NCI-H146 treated with DMSO at 0.1 percent for 48 hours (cell line): ENCODE results near the gene PUDP.
"Not testable (repeated sequence)": the region's sequence is repeated elsewhere in the genome, so short reads cannot be mapped to it uniquely, and the experiment has no call there.

Experiments used
- DNase-seq: peaks from one replicate; lab custom pipeline; 2025; ENCODE audit not compliant: unreplicated experiment; lab: John Stamatoyannopoulos, UW

The PUDP gene

DNA sequence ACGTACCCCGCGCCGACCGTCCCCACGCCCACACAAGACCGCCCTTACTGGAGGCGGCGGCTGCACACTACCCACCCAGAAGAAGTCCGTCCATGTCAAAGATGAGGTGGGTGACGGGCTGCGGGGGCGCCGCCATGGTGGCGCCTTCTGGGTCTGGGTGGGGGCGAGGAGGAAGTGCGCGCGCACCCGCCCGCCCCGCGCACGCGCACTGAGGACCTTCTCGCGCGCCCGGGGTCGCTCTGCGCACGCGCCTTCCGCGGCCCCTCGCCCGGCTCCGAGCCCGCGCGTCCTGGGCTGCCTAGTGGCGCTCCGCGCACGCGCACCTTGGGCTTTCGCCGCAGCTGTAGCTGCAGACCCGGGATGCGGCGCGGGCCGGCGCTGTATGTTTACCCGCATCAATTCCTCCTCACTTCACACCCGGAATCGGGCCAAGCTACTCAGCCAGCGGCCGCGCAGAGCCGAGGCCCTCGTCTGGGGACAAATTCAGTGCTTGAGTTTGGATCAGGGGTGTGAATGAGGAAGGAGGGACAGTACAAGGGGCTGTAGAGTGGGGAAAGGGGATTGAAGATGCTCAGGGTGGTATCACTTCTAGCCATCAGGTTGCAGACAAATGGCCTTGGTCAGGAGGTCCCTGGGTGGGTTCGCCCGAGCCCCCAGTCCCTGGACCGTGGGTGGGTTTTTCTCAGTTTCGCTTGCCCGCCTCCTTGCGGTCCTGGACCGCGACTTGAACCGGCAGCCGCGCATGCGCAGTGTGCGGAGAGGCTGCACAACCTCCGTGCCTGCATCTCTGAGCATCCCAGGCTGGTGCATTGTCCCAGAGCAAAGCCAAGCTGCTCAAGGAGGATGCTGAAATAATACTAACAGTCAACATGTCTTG, at the start of gene PUDP:
Gene PUDP, minus strand, starts transcription at position 176 of the 877 bp plus-strand sequence. Its CDS starts 40 bp downstream, at position 136.
- peak; percentile 48 for DNase-seq

DNA sequence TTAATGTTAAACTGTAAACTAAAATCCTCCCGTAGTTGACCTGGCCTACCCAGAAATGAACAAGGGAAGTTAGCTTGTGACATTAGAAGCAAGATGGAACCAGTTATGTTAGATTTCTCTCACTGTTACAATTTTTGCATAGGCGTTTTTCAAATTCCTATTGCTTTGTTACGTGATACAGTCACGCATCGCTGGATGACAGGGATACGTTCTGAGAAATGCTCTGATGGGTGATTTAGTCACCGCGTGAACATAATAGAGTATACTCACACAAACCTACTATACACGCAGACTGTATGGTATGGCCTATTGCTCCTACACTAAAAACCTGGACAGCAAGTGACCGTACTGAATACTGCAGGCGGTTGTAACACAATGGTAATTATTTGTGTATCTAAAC, 46.7 kb upstream of the PUDP start:
- no peak for DNase-seq

GRCh38 chrX:7192871-7193270, 44.9 kb upstream of the PUDP start:
- DNase-seq: no peak

GRCh38 chrX:7191681-7192110, 43.7 kb upstream of the PUDP start:
- DNase-seq: no peak

DNA sequence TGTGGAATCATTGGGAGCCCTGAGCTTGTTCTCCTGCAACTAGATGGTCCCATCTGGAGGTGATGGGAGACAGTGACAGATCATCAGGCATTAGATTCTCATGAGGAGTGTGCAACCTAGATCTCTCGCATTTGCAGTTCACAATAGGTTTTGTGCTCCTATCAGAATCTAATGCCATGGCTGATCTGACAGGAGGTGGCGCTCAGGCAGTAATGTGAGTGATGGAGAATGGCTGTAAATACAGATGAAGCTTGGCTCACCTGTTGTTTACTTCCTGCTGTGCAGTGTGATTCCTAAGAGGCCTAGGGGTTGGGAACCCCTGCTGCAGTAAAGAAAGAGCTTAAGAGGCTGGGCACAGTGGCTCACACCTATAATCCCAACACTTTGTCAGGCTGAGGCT, 42.2 kb upstream of the PUDP start:
- DNase-seq: no peak

DNA sequence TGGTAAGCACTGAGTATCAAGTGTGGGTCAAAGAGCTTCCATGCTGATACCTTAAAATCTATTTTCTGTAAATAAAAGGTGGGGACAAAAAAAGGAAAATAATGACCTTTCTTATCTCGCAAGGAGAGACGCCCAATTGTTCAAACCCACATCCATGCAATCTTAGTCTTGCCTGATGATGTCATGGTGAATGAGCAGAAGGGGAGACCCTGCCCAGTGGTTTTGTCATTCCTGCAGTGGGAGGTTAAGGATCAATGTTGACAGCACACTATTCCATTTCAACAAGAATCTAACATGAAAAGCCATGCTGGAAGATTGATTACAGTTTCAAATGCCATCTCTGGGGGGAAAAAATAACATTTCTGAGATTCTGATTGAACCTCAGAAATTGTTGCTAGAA, 40.7 kb upstream of the PUDP start:
- no peak for DNase-seq

- no peak for DNase-seq
Observed at GRCh38 chrX:7184816-7185215, 36.9 kb upstream of the PUDP start.

DNA sequence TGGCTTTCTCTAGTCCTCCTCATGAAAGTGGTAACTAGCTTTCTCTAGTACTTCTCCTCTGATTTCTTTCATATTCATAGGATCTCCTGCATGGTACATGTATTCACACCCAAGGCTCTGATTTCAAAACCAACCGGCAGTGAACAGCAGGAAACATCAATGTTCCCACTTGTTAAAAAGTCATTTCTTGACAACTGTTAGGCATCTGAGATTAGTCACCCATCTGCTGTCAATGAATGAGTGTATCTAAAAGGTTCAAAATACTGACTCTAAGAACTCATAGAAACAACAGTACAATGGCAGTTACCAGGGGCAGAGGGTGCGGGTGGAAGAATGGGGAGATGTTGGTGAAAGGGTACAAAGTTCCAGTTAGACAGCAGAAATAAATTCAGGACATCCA, 31.5 kb upstream of the PUDP start:
- no peak for DNase-seq

- not testable (repeated sequence) for DNase-seq
Observed at GRCh38 chrX:7178859-7179258, 30.9 kb upstream of the PUDP start.

- no peak for DNase-seq
Observed at GRCh38 chrX:7170898-7171297, 22.9 kb upstream of the PUDP start.

DNA sequence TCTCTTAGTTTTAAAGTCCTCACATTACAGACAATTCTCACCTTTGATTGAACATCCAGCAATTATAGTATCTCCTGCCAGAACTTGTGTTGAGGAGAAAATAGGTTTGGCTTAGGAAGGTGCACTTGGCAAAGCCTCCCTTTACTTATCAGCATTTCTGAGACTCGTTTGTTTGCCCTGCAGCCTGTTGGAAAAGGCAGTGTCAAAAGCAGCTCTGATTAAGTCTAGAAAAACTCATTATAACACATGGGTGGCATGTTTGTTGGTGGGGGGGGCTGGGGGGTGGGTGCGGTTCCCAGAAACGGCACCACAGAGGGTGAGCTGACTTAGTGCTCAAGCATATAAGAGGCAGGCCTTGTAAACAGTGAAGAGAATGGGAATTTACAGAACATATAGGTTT, 21.7 kb upstream of the PUDP start:
- no peak for DNase-seq

GRCh38 chrX:7168371-7168770, 20.4 kb upstream of the PUDP start:
- no peak for DNase-seq

DNA sequence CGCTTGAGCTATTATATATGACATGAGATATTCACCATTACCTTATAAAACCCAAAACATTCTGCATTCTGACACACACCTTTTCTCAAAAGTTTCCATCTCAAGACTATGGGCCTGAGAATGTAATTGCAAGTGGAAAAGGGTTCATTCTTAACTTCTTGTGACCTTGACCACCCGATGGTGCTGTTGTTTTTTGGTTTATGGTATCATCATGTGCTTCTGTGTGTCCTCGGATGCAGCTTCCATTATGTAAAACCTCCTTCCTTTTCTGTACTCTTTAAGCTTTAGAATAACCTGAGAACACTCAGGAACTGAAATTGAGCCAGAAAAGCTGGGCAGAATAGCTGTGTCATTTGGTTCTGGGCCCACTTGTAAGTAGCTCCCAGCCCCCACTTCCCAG, 16.2 kb upstream of the PUDP start:
- no peak for DNase-seq

DNA sequence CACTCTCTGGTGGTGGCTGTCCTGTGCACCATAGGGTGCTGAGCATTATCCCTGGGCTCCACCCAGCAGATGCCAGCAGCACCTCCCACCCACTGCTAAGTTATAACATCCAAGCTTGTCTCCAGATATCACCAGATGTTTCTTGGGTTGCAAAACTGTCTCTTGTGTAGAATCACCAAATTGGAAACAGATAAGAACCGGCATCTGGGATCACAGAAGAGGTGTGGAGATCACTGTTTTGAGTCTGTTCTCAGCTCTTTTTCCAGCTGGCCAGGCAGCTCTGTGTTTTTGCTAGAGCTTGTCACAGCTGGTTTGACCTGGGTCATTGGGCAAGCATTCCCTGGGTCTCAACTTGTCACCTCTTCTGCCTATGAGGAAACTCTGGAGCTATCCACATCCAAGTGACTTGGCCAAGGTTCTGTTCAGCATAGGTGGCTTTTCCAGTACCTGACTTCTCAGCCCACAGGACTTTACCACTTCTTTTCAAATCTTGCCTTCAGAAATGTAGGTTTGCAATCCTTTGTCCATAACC, 15.3 kb upstream of the PUDP start:
- no peak for DNase-seq

- peak; percentile 17 for DNase-seq
Observed at GRCh38 chrX:7159149-7159861, 11.4 kb upstream of the PUDP start.

DNA sequence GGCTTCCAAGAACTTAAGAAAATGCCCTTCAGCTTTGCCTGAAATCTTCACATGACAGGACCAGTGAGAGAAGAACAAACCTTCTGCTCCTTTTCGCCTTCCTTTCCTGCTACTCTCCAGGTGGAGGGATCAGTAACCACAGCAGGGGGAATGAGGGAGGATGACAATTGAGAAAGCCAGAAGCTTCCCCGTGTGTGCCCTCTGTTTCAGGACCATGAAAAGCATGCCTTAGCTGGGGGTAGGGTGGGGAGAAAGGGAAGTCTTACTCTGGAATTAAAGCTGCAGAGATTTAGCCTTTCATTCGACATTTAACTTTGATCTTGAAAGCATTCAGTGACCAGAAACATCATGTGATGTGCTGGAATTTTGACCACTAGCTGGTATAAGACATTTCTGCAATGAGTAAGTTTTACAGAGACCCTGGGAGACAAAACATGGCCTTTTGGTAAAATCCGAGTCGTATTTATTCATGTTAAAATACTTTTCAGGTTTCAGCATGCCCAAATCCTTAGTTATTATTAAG, 10.6 kb upstream of the PUDP start:
- DNase-seq: no peak

DNA sequence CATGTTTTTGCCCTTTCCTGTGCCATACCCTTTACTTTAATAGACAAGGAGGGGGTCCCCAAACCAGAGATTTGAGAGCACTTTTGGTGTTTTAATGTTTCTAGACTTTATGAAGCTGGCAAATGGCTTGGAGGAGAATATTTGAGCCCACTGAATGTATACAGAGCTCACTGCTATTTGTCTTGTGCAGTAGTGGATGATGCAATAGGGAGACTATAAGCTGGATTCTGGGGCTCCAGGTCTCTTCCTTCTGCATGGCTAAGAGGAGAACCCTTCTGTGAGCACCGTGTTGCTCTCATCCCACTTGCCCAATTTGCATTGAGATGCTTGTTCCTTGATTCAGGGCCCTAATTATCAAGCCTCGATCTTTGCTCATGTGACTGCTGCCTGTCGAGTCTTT, 8.9 kb upstream of the PUDP start:
- no peak for DNase-seq

DNA sequence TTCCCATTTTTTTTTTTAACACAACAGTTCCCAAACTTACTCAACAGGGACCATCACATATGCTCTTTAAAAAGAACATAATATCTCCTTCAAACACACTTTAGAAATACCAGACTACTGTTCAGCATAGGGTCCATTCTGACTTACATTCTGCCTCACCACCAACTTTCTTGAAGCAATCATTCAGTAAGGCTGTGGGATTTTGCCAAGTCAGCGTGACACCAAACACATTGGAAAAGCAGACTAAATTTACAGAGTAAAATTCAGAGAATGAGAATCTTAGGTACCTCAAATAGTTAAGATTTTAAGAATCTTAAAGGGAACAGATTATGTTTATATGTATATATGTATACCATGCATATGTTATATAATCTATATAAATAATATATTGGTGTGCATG, 7.2 kb upstream of the PUDP start:
- DNase-seq: no peak

GRCh38 chrX:7154041-7154597, 6.2 kb upstream of the PUDP start:
- DNase-seq: no peak

DNA sequence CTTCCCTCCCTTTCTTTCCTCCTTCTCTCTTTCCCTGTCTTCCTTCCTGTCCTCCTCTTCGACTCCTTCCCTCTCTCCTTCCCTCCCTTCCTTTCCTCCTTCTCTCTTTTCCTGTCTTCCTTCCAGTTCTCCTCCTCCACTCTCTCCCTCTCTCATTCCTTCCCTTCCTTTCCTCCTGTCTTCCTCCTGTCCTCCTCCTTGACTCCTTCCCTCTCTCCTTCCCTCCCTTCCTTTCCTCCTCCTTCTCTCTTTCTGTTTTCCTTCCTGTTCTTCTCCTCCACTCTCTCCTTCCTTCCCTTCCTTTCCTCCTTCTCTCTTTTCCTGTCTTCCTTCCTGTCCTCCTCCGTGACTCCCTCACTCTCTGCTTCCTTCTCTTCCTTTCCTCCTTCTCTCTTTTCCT, 5.3 kb upstream of the PUDP start:
- DNase-seq: no peak

DNA sequence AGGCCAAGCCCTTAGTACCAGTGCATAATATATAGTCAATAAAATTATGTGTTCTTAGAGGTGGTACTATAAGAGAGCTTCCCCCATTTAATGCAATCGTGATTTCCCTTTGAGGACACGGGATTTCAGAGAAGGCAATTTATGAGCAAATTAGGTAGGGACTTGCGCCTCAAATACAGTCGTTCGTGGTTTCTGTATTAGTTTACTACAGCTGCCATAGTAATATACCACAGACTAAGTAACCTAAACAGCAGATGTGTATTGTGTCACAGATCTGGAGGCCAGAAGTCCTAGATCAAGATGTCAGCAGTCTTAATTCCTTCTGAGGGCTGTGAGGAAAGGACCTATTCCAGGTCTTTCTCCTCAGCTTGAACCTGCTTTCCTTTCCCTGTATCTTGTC, 1.5 kb upstream of the PUDP start:
- no peak for DNase-seq
